ENCODE data around the gene DARS1. TPM values are rescaled to one million over a fixed set of nuclear protein-coding genes. Genes with fewer than 3 reads are reported as not detected.
A peak's percentile ranks its signal among the peaks of the same experiment; 100 is the strongest.
"Not testable (repeated sequence)": the region's sequence is repeated elsewhere in the genome, so short reads cannot be mapped to it uniquely, and the experiment has no call there.

DARS1 gene
- total RNA-seq, 1 experiment from 2014 or later = 88.3 TPM

DNA sequence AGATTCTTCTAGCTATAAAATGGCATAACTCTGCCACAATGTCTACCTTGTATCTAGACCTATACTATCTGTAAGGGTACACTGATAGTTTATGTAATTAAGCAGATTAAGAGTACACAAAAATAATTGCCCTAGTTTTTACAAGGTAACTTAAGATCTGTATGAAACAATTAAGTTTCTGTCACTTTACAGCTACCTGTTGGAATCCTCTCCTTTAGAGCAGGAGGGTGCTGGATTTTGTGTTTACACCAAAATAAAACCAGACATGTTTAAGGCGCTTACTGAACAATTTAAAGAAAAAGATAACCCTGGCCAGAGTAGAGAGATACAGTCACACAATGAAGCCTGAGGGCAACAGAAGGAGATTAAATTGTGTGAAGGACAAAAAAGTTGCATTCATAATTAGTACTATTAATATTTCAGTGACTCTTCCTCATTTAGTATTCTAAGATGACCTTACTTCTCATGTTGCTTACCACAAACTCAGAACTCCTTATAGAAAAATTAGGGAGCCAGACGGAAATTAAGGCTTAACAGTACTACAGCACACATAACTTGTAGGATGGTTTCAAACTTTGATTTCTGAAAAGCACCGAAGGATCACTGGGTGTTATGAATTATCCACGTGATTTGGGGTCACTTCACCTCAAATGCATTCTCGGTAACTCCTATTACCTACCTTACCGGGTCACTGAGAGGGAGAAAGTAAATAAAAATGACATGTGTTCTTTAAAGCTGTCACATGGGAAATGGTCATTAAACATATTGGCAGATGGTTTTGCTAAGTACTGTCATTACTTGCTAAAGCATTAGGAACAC lies 1.0 kb downstream of the DARS1 start:
- no peak for DNase-seq (ENCODE audit: low read depth)

DNA sequence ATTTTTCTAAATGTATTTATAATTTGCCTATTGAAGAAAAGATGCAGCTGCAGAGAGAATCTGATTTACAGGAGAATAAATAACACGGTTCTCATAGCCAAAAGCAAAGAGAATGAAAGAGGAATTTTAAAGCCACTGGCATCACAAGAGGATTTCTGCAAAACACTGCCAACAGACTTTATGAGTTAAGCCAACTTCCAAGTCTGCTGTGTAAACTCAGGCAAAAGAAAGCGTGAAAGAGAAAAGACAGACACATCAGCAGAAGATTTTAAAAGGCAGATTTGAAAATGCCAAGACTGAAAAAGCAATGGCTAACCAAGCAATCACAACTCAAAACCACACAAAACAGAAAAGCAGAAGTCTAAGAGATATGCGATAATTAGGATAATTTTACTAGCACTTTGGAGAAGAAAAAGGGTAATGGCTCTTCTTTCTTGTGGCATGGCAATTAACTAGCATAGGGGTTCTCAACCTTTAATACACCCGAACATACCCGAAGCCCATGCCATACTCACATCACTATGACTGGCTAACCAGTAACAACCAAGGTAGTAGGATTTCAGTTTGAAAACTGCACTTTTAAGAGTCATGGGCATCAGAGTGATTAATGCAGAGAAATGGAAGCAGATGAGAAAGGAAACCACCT lies 4.9 kb downstream of the DARS1 start:
- no peak for DNase-seq (ENCODE audit: low read depth)

GRCh38 chr2:135975702-135976101 lies 9.7 kb downstream of the DARS1 start:
- no peak for DNase-seq (ENCODE audit: low read depth)

- DNase-seq (ENCODE audit: low read depth) = no peak
Observed at GRCh38 chr2:135974036-135974435, 11.4 kb downstream of the DARS1 start.

GRCh38 chr2:135969655-135970387 lies 15.6 kb downstream of the DARS1 start:
- DNase-seq (ENCODE audit: low read depth) = no peak

- no peak for DNase-seq (ENCODE audit: low read depth)
Observed at GRCh38 chr2:135965756-135966155, 19.7 kb downstream of the DARS1 start.

DNA sequence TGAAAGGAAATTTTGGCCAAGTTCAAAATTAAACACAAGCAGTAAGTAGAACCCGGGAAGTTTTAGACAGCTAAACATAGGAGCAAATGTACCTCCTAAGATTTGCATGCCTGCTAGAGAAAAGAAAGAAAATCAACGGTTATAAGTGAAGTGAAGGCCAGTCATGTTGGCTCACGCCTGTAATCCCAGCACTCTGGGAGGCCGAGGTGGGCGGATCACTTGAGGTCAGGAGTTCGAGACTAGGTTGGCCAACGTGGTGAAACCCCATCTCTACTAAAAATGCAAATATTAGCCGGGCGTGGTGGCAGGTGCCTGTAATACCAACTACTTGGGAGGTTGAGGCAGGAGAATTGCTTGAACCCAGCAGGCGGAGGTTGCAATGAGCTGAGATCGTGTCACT lies 21.0 kb downstream of the DARS1 start:
- not testable (repeated sequence) for DNase-seq (ENCODE audit: low read depth)

DNA sequence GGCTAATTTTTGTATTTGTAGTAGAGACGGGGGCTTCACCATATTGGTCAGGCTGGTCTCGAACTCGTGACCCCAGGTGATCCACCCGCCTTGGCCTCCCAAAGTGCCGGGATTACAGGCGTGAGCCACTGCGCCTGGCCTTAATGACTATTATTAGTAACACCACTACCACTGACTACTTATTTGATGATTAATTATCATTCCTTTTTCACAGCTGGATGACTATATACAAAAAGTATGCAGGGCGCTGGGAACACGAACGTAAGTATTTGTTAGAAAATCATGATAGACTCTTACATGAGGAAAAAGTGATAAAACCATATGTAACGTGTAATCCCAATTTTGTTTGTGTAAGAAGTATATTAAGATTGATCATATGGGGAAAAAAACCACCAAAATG lies 21.6 kb downstream of the DARS1 start:
- no peak for DNase-seq (ENCODE audit: low read depth)

DNA sequence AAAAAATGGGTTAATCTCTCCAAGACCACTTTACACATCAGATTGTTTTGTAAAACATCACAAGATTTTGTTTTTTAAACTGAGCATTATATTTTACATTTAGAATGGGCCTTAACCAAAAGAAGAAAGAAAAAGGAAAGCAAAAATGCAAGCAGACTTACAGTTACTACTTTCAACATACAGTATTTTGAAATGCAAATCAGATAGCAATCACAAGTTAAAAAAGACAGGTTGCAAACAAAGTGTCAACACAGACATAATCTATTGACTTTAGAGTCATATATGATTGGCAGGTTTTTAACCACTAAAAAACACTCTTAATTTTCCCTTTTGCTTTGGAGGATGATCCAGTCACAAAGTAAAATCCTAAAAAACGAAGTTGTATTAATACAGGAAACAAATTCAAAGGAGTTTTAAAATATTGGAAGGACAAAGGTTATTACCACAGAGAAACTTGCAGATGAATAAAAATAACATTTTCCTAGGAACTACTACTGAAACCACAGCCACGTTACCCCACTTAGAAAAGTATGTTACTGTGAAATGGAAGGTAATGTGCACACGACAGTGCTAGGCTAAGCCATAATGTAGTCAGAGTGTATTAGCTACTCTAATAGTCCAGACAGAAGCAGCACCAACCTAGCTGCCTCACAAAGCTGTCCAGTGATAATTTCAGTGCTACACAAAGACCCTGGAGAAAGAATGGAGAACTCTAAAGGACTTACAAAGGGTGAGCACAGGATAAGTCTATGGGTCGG lies 22.9 kb downstream of the DARS1 start:
- no peak for DNase-seq (ENCODE audit: low read depth)

DNA sequence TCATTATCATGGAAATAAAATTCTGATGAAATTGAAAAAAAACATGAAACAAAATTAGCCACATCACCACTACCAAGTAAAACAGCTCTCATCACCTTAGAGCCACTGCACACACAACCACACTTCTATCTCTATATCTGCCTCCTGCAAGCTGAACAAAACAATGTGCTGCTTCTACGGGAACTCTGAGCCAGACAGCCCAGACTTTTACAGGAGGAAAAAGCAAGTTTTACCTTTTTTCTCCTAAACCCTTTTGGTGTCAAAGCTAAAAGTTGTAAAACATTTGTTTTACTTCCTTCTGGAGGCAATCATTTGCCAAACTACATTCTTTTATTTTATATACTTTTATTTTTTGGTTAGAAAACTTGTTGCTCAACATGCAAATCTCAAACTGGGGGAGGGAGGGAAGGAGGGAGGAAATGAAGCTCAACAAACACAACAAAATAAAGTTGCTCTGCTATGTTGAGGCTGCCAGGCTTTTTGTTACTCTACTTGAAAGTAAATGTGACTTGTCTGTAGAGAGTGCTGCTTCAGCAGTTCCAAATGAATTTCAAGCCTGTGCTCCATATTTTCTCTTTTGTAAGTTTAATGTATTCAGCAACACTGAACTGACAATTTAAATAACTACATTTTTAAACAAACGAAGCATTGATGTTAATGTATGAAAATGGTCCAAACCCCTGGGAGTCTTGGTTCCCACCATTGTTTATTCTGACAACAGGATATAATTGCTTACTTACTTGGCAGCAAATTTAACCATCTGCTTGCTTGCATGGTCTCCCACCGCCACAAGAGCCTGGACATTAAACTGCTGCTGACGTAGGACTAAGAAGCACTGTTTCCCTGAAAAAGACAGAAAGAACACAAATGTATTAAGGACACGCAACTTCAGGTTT lies 24.5 kb downstream of the DARS1 start:
- DNase-seq (ENCODE audit: low read depth) = no peak

DNA sequence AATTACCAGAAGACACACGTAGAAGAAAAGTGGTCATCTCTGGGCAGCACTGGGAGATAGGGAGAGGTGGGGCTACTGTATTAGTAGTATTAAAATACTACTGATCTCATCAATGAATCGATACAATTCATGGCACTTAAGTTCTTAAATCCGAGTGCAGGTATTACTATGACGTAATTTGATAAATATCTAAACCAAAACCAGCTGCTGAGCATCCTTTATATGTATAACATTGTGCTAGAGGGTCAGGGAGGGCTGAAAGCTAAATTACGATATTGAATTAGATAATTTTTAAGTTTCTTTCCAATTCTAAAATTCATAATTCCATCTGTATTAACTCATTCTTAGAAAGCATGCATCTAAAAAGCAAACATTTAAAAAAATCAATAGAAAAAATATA lies 25.3 kb downstream of the DARS1 start:
- no peak for DNase-seq (ENCODE audit: low read depth)

GRCh38 chr2:135958927-135959326 lies 26.5 kb downstream of the DARS1 start:
- not testable (repeated sequence) for DNase-seq (ENCODE audit: low read depth)

DNA sequence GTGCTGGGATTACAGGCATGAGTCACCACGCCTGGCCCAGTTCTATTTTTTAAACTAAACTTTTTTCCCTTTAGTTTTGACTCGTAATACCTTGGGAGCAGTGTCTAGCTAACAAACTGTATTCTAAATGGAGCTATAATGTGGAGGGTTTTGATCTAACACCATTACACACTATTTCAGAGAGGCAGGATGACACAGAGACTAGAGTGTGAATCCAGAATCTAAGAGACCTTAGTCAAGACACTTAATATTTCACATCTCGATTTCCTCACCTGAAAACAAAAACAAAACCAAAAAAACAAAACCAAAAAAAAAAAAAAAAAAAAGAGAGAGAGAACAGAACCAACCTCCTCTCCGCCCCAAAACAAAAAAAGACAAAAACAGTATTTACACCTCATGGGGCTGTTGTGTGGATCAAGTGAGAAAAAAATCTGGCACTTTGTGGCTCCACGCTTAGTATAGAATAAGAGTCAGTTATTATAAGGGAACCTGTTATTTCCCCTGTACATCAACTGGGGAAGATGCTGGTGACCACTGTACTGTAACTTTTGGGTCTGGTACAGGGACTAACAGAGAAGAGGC lies 31.3 kb downstream of the DARS1 start:
- no peak for DNase-seq (ENCODE audit: low read depth)

DNA sequence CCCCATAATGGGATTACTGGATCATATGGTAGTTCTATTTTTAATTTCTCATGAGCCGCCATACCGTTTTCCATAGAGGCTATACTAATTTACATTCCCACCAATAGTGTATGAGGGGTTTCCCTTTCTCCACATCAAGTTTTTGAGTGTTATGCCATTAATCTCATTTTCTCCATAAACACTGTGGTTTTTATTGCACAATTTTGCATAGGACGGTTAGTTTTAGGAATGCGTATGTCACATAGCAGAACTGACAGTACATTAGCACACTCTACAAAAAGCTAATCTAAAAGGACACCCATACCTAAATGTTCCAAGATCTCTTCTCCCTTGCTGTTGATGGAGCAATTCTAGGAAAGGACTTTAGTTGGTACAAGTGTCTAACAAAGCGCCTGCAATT lies 32.5 kb downstream of the DARS1 start:
- no peak for DNase-seq (ENCODE audit: low read depth)

DNA sequence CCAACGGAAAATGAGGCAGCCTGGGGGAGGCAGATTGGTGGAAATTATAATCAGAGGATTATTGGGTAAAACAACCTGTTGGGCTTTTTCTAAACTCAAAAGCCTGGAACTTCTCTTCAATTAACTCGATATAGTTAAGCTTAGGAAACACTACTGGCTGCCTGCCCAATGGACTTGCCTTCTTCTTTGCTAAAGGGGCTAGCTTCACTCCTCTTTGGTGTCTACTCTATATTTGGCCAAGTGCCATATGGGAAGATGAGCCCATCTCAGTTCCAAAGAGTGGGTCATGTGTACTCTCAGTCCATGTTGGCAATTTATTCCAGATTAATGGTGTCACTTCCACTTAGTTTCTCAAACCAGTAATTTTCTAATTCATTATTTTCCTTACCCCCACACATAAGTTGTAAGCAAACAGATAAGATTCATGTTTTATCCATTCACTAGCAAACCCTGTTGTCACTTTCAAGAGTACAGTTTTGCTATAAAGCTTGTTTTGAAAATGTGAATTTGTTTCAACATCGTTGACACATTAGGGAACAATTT lies 34.3 kb downstream of the DARS1 start:
- DNase-seq (ENCODE audit: low read depth) = no peak

DNA sequence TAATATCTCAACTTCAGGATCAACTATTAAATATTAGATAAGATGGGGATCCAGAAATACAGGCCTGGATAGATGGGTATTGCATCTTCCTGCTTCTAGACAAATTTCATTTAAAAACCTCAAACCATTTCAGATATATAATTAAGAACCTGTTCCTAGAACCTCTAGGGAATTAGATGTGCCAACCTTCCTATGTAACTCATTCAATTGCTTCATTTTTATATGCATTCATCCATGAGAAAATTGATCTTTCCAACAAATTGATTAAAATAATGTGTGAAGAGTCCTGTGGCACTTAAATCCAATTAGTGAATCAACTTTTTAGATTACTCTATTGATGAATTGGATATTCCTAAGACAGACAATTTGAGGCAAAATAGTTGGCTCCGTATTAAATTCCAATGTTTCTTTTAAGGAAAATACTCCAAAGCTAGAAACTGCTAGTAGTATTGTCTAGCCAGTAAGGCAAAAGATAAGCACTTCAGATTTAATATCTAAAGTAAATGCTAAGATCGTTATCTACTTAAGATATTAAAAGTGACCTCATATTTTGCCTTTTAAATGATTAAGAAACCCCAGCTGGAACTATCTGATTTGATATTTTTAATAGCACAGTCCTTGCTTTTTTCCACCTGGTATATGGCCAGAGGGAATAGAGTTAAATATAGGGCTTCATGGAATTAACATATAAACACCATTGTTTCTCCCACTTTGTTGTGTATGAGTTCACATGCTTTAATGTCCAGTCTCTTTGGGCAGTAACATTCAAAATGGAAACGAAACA lies 35.8 kb downstream of the DARS1 start:
- no peak for DNase-seq (ENCODE audit: low read depth)

DNA sequence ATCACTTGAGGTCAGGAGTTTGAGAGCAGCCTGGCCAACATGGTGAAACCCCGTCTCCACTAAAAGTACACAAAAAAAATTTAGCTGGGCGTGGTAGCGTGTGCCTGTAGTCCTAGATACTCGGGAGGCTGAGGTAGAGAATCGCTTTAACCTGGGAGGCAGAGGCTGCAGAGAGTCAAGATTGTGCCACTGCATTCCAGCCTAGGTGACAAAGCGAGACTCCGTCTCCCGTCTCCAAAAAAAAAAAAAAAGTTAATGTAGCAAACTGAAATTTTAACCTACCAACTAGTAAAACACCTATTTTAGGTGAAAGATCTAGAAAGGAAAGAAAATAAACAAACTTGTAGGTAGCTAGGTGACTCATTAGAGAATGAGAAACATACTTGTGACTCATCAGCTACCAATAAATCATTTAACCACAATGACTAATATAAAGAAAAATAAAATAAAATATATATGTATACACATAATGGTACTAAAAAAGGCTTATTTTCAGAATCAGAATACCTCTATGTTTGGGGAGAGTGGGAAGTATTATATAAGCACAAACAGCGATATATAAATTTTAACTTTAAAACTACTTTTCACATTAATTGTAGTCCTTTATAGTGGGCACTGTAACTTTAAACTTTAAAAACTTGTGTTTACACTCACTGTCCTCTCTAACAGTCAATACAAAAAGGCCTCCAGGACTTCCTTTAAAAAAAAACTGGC lies 36.6 kb downstream of the DARS1 start:
- peak; percentile 62 for DNase-seq (ENCODE audit: low read depth)

DNA sequence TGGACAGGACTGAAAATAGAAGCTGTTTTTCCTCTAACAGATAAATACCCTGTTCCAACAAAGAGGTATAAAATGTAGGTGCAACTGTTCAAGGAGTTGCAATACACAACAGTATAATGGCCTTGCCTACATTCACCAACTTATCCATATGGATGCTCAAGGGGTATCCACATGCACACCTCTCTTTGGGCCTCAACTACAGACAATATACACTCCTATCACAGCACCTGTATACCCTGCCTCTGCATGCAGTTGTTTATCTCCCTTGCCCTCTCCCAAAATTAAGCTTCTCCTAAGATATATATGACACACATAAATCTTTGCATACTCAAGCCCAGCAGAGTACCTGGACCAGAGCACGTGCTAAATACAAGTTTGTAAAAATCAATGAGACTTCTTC lies 37.3 kb downstream of the DARS1 start:
- peak; percentile 3 for DNase-seq (ENCODE audit: low read depth)

DNA sequence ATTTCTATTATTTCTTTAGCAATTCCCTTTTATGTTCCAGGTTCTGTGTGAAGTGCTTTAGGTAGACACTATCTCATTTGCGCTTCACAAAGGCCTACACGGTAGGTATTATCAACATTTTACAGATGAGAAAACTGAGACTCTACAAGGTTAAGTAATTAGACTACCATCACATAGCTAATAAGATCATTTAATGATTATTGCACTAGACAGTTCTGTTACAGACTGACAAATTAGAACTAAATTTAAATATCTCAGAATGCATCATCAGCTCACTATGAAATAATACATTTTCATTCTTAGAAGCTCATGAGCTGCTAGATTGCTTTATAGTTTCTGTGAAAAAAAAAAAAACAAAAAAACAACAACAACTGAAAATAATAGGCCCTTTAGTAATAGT lies 37.9 kb downstream of the DARS1 start:
- DNase-seq (ENCODE audit: low read depth) = no peak
